ENCODE results near the gene ATP2B1.

ATP2B1 gene

GRCh38 chr12:89542912-89543592 lies 165.6 kb downstream of the ATP2B1 start:
- DNase-seq (ENCODE audit: low read depth in 2 of 2), result peak; percentile 33 to 44

- no peak for DNase-seq (ENCODE audit: low read depth in 2 of 2)
Observed at GRCh38 chr12:89542236-89542635, 166.4 kb downstream of the ATP2B1 start.

- DNase-seq (ENCODE audit: low read depth in 2 of 2), result no peak
Observed at GRCh38 chr12:89540586-89540985, 168.1 kb downstream of the ATP2B1 start.

GRCh38 chr12:89539426-89540223 lies 169.0 kb downstream of the ATP2B1 start:
- no peak for DNase-seq (ENCODE audit: low read depth in 2 of 2)

GRCh38 chr12:89538897-89539296 lies 169.7 kb downstream of the ATP2B1 start:
- DNase-seq (ENCODE audit: low read depth in 2 of 2), result no peak
